Skeletal muscle satellite cell (primary cell): ENCODE results near the gene SMTN.
"Not testable (repeated sequence)": the region's sequence is repeated elsewhere in the genome, so short reads cannot be mapped to it uniquely, and the experiment has no call there.

ENCODE experiments used
- H3K27me3 ChIP-seq: 2 replicates; pipeline ENCODE4 v1.7.0; 2013; ENCODE audit warnings: low read length; ENCODE audit not compliant: control insufficient read depth, insufficient read depth
- H3K36me3 ChIP-seq: 2 replicates; pipeline ENCODE4 v1.7.0; 2013; ENCODE audit warnings: mild to moderate bottlenecking, control low read depth, low read length; ENCODE audit not compliant: insufficient read depth
- H3K4me1 ChIP-seq: 2 replicates; pipeline ENCODE4 v1.7.0; 2013; ENCODE audit warnings: low read length; ENCODE audit not compliant: control insufficient read depth, insufficient read depth
- H3K4me2 ChIP-seq: 2 replicates; pipeline ENCODE4 v1.7.0; 2013; ENCODE audit warnings: mild to moderate bottlenecking, low read length
- H3K4me3 ChIP-seq: 2 replicates; pipeline ENCODE4 v1.7.0; 2013; ENCODE audit warnings: low read length
- H3K9ac ChIP-seq: 2 replicates; pipeline ENCODE4 v1.7.0; 2013; ENCODE audit warnings: mild to moderate bottlenecking, low read depth, low read length, moderate library complexity
- H3K9me3 ChIP-seq: replicated peaks from 2 replicates; pipeline ENCODE4 v1.7.0; 2013; ENCODE audit warnings: mild to moderate bottlenecking, control low read depth, low read length

The SMTN gene

DNA sequence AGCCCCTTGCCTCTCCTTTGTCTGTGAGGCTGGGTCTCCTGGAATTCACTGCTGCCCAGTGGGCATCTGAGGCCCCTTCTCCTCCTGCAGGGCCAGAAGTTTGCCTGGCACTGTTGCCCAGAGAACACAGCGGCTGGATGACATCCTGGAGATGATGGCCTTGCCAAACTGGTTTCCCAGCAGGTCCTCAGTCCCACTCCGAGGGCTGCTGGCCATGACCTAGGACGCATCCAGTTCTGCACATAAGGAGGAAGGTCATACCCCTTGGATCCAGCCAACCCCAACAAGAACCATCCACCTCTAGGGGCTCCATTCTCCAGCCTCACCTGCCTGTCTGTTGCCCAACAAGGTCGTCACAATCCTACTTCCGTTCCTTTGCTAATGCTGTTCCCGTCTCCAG, 3.4 kb upstream of the SMTN start:
- Histone ChIP-seq H3K4me2 (no peak overlapping the region), H3K4me3 (no peak overlapping the region), H3K9ac (no peak overlapping the region), H3K4me1 (peaks cover 23% of the 10 kb centered on the region), H3K36me3 (no peaks in the 10 kb centered on the region), H3K27me3 (no peaks in the 10 kb centered on the region), H3K9me3 (no peaks in the 10 kb centered on the region)

- H3K9me3 ChIP-seq, H3K9ac ChIP-seq, H3K4me3 ChIP-seq, H3K36me3 ChIP-seq, H3K4me2 ChIP-seq, H3K27me3 ChIP-seq: not testable (repeated sequence)
- peaks cover 30% of the 10 kb centered on the region for H3K4me1 ChIP-seq
These were observed 2.7 kb upstream of the SMTN start for GRCh38 chr22:31078389-31078788.

DNA sequence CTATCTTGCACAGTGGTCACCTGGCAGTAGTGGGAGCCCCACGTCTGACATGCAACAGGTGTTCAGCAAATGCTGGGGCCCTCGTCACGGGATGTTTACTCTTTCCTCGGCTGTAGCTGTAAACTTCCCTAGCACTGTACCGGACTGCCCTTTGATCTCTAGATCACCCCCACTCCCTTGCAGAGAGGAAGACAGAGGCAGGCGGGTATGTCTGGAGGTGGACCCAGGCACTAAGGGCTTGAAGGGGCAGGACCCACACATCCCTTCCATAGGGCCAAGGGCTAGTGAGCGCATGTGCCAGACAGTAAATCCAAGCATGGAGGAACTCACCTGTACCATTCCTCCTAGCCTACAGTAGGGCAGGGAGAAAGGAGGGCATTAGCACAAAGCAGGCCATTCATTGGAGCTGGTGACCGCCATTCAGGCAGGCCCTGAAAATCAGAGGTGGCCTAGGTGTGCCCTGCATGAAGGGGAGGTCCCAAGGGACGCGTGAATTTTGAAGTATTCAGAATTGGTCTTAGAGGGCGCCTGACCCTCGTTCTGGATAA, 1.9 kb upstream of the SMTN start:
- Histone ChIP-seq H3K9ac (no peak overlapping the region), H3K27me3 (no peaks in the 10 kb centered on the region), H3K4me2 (no peak overlapping the region), H3K4me1 (peaks cover 38% of the 10 kb centered on the region), H3K4me3 (no peak overlapping the region), H3K9me3 (no peaks in the 10 kb centered on the region), H3K36me3 (peaks cover 9% of the 10 kb centered on the region)

GRCh38 chr22:31080164-31080847, 812 bp upstream of the SMTN start:
- Histone ChIP-seq H3K4me3 (peak overlapping the region; percentile 86), H3K4me1 (peaks cover 48% of the 10 kb centered on the region), H3K9me3 (no peaks in the 10 kb centered on the region), H3K9ac (peak overlapping the region; percentile 95), H3K4me2 (peak overlapping the region; percentile 99), H3K27me3 (no peaks in the 10 kb centered on the region), H3K36me3 (peaks cover 14% of the 10 kb centered on the region)

DNA sequence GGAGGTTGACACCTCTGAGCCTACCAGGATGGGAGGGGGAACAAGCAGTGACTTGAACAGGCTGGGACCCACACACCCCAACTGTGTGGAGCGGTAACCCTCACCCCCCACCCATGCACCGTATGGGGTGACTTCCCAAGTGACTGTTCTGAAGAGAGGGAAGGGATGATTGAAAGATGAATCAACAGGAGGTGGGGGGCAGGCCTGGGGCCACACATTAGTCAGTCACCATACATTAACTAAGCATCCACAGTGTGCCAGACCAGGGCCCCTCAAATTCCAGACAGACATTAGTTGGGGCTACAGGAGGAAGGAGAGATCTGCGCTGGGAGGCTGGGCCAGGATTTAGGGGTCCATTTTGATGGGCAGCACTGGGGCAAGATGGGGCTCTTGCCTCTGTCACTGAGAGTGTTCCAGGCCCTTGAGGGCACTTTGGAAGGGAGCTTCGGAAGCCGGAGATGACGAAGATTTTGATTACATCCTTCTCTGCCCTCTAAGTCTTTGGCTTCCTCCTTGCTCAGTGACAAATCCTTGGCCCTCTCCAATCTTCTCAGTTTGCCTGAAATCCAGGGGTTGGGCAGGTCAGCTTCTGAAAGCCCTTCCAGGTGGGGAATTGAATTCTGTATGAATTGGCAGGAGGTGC, 966 bp downstream of the SMTN start:
- H3K4me3 ChIP-seq, result peak overlapping the region; percentile 86
- H3K4me2 ChIP-seq, result peak overlapping the region; percentile 99
- H3K9ac ChIP-seq, result peak overlapping the region; percentile 95
- no peaks in the 10 kb centered on the region for H3K9me3 ChIP-seq
- peaks cover 57% of the 10 kb centered on the region for H3K4me1 ChIP-seq
- H3K27me3 ChIP-seq, result no peaks in the 10 kb centered on the region
- peaks cover 29% of the 10 kb centered on the region for H3K36me3 ChIP-seq

- H3K4me3 ChIP-seq, result peak overlapping the region; percentile 86
- peak overlapping the region; percentile 99 for H3K4me2 ChIP-seq
- peak overlapping the region; percentile 95 for H3K9ac ChIP-seq
- no peaks in the 10 kb centered on the region for H3K27me3 ChIP-seq
- peaks cover 36% of the 10 kb centered on the region for H3K36me3 ChIP-seq
- peaks cover 57% of the 10 kb centered on the region for H3K4me1 ChIP-seq
- H3K9me3 ChIP-seq, result no peaks in the 10 kb centered on the region
These were observed 1.7 kb downstream of the SMTN start for GRCh38 chr22:31082606-31083376.

DNA sequence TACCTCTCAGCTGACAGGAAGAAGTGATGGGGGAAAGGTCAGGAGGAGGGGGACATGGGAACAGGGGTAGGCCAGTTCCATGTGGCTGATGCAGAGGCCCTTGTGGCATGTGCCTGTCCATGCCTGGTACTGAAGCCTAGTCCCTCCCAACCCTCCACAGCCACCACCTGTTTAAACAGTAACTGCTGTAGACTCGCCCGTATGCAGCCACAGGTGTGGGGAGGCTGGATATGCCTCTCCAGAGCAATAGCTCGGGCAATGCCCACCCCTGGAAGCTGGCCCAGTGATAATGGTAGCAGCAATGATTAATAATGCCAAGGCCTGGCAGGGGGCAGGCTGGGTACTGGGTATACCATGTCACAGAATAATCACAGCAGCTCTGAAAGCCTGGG, 2.3 kb downstream of the SMTN start:
- H3K27me3 ChIP-seq, result no peaks in the 10 kb centered on the region
- H3K9me3 ChIP-seq, result no peaks in the 10 kb centered on the region
- H3K4me1 ChIP-seq, result peaks cover 54% of the 10 kb centered on the region
- peak overlapping the region; percentile 86 for H3K4me3 ChIP-seq
- H3K9ac ChIP-seq, result peak overlapping the region; percentile 95
- H3K36me3 ChIP-seq, result peaks cover 42% of the 10 kb centered on the region
- peak overlapping the region; percentile 99 for H3K4me2 ChIP-seq

DNA sequence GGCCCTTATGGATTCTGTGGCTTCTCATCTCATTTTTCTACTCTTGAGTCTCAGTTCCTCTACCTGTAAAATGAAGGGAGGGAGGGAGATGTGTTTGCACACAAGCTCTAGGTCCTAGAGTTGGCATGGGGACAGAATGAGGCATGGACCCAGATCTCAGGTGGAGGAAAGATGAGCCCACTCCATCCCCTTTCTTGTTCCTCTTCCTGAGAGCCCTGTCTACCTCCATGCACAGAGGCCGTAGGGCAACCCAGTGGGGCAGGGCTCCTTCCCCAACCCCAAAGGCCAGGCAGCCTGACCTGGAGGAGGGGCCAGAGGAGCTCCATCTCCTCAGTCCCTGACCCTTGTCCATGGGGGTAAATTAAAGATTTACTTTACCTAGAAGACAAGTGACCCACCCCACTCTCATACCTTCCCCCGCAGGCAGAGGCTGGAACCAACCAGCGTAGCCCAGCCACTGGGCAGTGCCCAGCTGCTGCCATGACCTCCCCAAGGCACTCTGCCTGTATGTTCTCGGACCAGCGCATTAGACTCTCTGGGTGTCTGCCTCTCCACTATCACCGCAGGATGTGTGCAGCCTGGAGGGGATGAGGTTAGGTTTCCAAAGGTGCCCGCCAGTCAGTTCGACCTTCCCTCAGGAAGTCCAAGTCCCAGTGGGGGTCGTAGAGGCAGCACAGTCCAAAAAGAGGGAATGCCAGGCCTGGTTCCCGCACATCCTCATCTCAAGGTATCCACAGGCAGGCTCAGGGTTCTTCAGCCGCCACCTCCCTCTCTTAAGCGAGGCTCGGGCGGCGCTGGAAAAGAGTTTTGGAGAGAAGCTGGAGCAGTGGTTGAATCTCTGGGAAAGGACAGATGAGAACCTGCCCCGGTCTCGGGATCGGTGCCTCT, 3.0 kb downstream of the SMTN start:
- H3K36me3 ChIP-seq, result peaks cover 50% of the 10 kb centered on the region
- H3K4me2 ChIP-seq, result peak overlapping the region; percentile 99
- peak overlapping the region; percentile 95 for H3K9ac ChIP-seq
- peaks cover 52% of the 10 kb centered on the region for H3K4me1 ChIP-seq
- peak overlapping the region; percentile 86 for H3K4me3 ChIP-seq
- no peaks in the 10 kb centered on the region for H3K9me3 ChIP-seq
- H3K27me3 ChIP-seq, result no peaks in the 10 kb centered on the region

- Histone ChIP-seq H3K9ac (peak overlapping the region; percentile 95), H3K4me3 (peak overlapping the region; percentile 86), H3K27me3 (no peaks in the 10 kb centered on the region), H3K9me3 (no peaks in the 10 kb centered on the region), H3K4me1 (peaks cover 52% of the 10 kb centered on the region), H3K36me3 (peaks cover 58% of the 10 kb centered on the region), H3K4me2 (peak overlapping the region; percentile 99)
These were observed 3.8 kb downstream of the SMTN start for GRCh38 chr22:31084811-31085492.

DNA sequence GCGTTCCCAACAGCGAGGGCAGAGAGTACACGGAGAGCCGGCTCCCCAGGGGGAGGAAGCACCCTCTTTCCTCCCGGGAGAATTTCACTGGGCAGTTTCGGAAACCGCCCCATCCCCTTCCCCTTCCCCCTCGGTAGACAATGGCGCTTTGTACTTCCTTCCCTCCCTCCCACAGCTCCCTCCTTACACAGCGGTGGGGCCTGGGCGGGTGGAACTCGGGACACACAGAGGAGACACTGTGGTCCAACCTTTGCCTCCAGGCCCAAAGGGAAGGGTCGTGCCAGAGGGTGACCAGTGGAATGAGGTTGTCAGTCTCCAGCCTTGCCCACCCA, 4.3 kb downstream of the SMTN start:
- Histone ChIP-seq H3K9ac (peak overlapping the region; percentile 95), H3K36me3 (peaks cover 62% of the 10 kb centered on the region), H3K27me3 (no peaks in the 10 kb centered on the region), H3K9me3 (no peaks in the 10 kb centered on the region), H3K4me2 (peak overlapping the region; percentile 99), H3K4me1 (peaks cover 50% of the 10 kb centered on the region), H3K4me3 (peak overlapping the region; percentile 86)
